ENCODE measurements around the gene ARID1A. TPM values are rescaled to one million over a fixed set of nuclear protein-coding genes. Genes with fewer than 3 reads are reported as not detected.

Gene ARID1A
- total and polyA plus RNA-seq, 12 donors, result 11.3 to 90.3 (median 51.1) TPM

- Histone ChIP-seq H3K9me3 (replicated peaks in 1 of 3) (no peaks in the 10 kb centered on the region), H3K36me3 (replicated peaks in 1 of 2) (peaks cover 0 to 23% of the 10 kb centered on the region in 2 donors), H3K4me1 (replicated peaks in 1 of 2) (peaks cover 26 to 66% of the 10 kb centered on the region in 2 donors), H3K27ac (no peak overlapping the region), H3K27me3 (no peaks in the 10 kb centered on the region), H3K4me3 (no peak overlapping the region)
- WGBS, 4 donors, result 90 to 100% (median 91%) methylated on average over 1 of the region's 1 CpG
- DNase-seq, result no peak
- intact Hi-C loops (cut with DNase I), result no loop called here
- no peak for TF ChIP-seq POLR2A (IDR thresholded peaks at IDR 0.05)
- no peak for TF ChIP-seq CTCF (IDR thresholded peaks at IDR 0.05)
Observed at GRCh38 chr1:26726784-26727183, 31.0 kb downstream of the ARID1A start.

- intact Hi-C loops (cut with DNase I), result no loop called here
Observed at GRCh38 chr1:26727476-26727875, 31.7 kb downstream of the ARID1A start.

GRCh38 chr1:26728645-26729044 lies 32.8 kb downstream of the ARID1A start:
- peaks cover 0 to 41% of the 10 kb centered on the region in 2 donors for H3K36me3 ChIP-seq (replicated peaks in 1 of 2)
- H3K9me3 ChIP-seq (replicated peaks in 1 of 3), result no peaks in the 10 kb centered on the region
- peaks cover 12 to 52% of the 10 kb centered on the region in 2 donors for H3K4me1 ChIP-seq (replicated peaks in 1 of 2)
- WGBS, 4 donors, result 96 to 100% (median 100%) methylated on average over 1 of the region's 1 CpG
- TF ChIP-seq CTCF (IDR thresholded peaks at IDR 0.05), result no peak
- TF ChIP-seq POLR2A (IDR thresholded peaks at IDR 0.05), result no peak
- intact Hi-C loops (cut with DNase I), result no loop called here
- H3K27ac ChIP-seq, result no peak overlapping the region
- H3K27me3 ChIP-seq, result no peaks in the 10 kb centered on the region
- no peak for DNase-seq
- no peak overlapping the region for H3K4me3 ChIP-seq

More at GRCh38 chr1:26727476-26727875, 31.7 kb downstream of the ARID1A start:
- Histone ChIP-seq H3K4me3 (no peak overlapping the region), H3K9me3 (replicated peaks in 1 of 3) (no peaks in the 10 kb centered on the region), H3K36me3 (replicated peaks in 1 of 2) (peaks cover 0 to 30% of the 10 kb centered on the region in 2 donors), H3K4me1 (replicated peaks in 1 of 2) (peaks cover 23 to 59% of the 10 kb centered on the region in 2 donors), H3K27me3 (no peaks in the 10 kb centered on the region), H3K27ac (no peak overlapping the region)
- TF ChIP-seq POLR2A (IDR thresholded peaks at IDR 0.05) (no peak), CTCF (IDR thresholded peaks at IDR 0.05) (no peak)
- no peak for DNase-seq

- peaks cover 3 to 52% of the 10 kb centered on the region in 2 donors for H3K4me1 ChIP-seq (replicated peaks in 1 of 2)
- H3K36me3 ChIP-seq (replicated peaks in 1 of 2), result peaks cover 0 to 50% of the 10 kb centered on the region in 2 donors
- no peaks in the 10 kb centered on the region for H3K9me3 ChIP-seq (replicated peaks in 1 of 3)
- intact Hi-C loops (cut with DNase I), result no loop called here
- H3K27me3 ChIP-seq, result no peaks in the 10 kb centered on the region
- no peak overlapping the region for H3K27ac ChIP-seq
- no peak for DNase-seq
- 91 to 97% (median 96%) methylated on average over 8 to 12 of the region's 12 CpGs for WGBS, 4 donors
- H3K4me3 ChIP-seq, result no peak overlapping the region
- no peak for TF ChIP-seq CTCF (IDR thresholded peaks at IDR 0.05)
- TF ChIP-seq POLR2A (IDR thresholded peaks at IDR 0.05), result no peak
Observed at GRCh38 chr1:26729633-26730032, 33.8 kb downstream of the ARID1A start.
